Trophoblast cell (in vitro differentiated cells and primary cell): ENCODE measurements around the gene KLRC4.
"Not testable (repeated sequence)": the region's sequence is repeated elsewhere in the genome, so short reads cannot be mapped to it uniquely, and the experiment has no call there.

Source experiments
- DNase-seq, 2 donors: peaks; one replicate each; pipeline ENCODE4 v3.0.0-alpha.2; 2016
- H2AFZ ChIP-seq: 2 replicates; pipeline ENCODE4 v1.6.1; 2013; ENCODE audit warnings: low read length, moderate library complexity, mild to moderate bottlenecking; ENCODE audit not compliant: insufficient read depth, poor library complexity
- H2AK5ac ChIP-seq: 2 replicates; pipeline ENCODE4 v1.6.1; 2013; ENCODE audit warnings: mild to moderate bottlenecking, low read length
- H2BK120ac ChIP-seq: 2 replicates; pipeline ENCODE4 v1.6.1; 2013; ENCODE audit warnings: low read length, mild to moderate bottlenecking, moderate library complexity; ENCODE audit not compliant: insufficient read depth, poor library complexity
- H2BK12ac ChIP-seq: 2 replicates; pipeline ENCODE4 v1.6.1; 2013; ENCODE audit warnings: mild to moderate bottlenecking, low read length, moderate library complexity
- H2BK5ac ChIP-seq: 2 replicates; pipeline ENCODE4 v1.6.1; 2013; ENCODE audit warnings: low read length, low read depth, moderate library complexity, mild to moderate bottlenecking; ENCODE audit not compliant: poor library complexity
- H3K14ac ChIP-seq: 2 replicates; pipeline ENCODE4 v1.6.1; 2013; ENCODE audit warnings: mild to moderate bottlenecking, low read length
- H3K18ac ChIP-seq: 2 replicates; pipeline ENCODE4 v1.6.1; 2013; ENCODE audit warnings: mild to moderate bottlenecking, low read length
- H3K23ac ChIP-seq: 2 replicates; pipeline ENCODE4 v1.6.1; 2013; ENCODE audit warnings: low read length
- H3K27ac ChIP-seq: 2 replicates; pipeline ENCODE4 v1.5.1; 2013; ENCODE audit warnings: low read depth, mild to moderate bottlenecking, inconsistent platforms, low read length, moderate library complexity
- H3K27me3 ChIP-seq: 2 replicates; pipeline ENCODE4 v1.6.1; 2013; ENCODE audit warnings: inconsistent platforms, mild to moderate bottlenecking, low read length, moderate library complexity; ENCODE audit not compliant: insufficient read depth
- H3K36me3 ChIP-seq, 2 experiments: 1 replicate in 1 of 2; 2 replicates in 1 of 2; pipeline ENCODE4 v1.6.1; 2013; ENCODE audit warnings: low read length in 2 of 2, mild to moderate bottlenecking in 2 of 2, moderate library complexity in 1 of 2; ENCODE audit not compliant: insufficient read depth in 2 of 2, control insufficient read depth in 1 of 2
- H3K4ac ChIP-seq: 2 replicates; pipeline ENCODE4 v1.6.1; 2013; ENCODE audit warnings: low read depth, mild to moderate bottlenecking, low read length, moderate library complexity
- H3K4me1 ChIP-seq, 2 experiments: 1 replicate in 1 of 2; 2 replicates in 1 of 2; pipeline ENCODE4 v1.6.1; 2013; ENCODE audit warnings: low read length in 2 of 2, mild to moderate bottlenecking in 2 of 2, moderate library complexity in 1 of 2; ENCODE audit not compliant: insufficient read depth in 2 of 2, control insufficient read depth in 1 of 2
- H3K4me2 ChIP-seq: 2 replicates; pipeline ENCODE4 v1.6.1; 2013; ENCODE audit warnings: inconsistent platforms, mild to moderate bottlenecking, low read length, moderate library complexity
- H3K4me3 ChIP-seq: 2 replicates; pipeline ENCODE4 v1.5.1; 2013; ENCODE audit warnings: mild to moderate bottlenecking, low read depth, low read length, inconsistent platforms
- H3K79me1 ChIP-seq: one replicate; pipeline ENCODE4 v1.6.1; 2013; ENCODE audit warnings: low read length
- H3K79me2 ChIP-seq: 2 replicates; pipeline ENCODE4 v1.6.1; 2013; ENCODE audit warnings: low read length, mild to moderate bottlenecking; ENCODE audit not compliant: control insufficient read depth, insufficient read depth, poor library complexity
- H3K9ac ChIP-seq: 2 replicates; pipeline ENCODE4 v1.6.1; 2013; ENCODE audit warnings: mild to moderate bottlenecking, low read length
- H3K9me3 ChIP-seq: 2 replicates; pipeline ENCODE4 v1.6.1; 2013; ENCODE audit warnings: low read depth, mild to moderate bottlenecking, control low read depth, inconsistent platforms, low read length; ENCODE audit not compliant: insufficient read depth
- H4K12ac ChIP-seq: 2 replicates; pipeline ENCODE4 v1.6.1; 2013; ENCODE audit warnings: low read depth, mild to moderate bottlenecking, low read length, moderate library complexity
- H4K8ac ChIP-seq: 2 replicates; pipeline ENCODE4 v1.6.1; 2013; ENCODE audit warnings: low read depth, mild to moderate bottlenecking, low read length, moderate library complexity
- H4K91ac ChIP-seq: one replicate; pipeline ENCODE4 v1.6.1; 2013; ENCODE audit warnings: low read depth, mild to moderate bottlenecking, low read length, moderate library complexity
- WGBS: extraction: QIAGEN DNeasy Blood & Tissue Kit; methylation state at CpG from one replicate; pipeline ENCODE4 v1.1.7; 2013; ENCODE audit warnings: missing lambda C conversion rate; ENCODE audit not compliant: insufficient read length, insufficient coverage; ENCODE audit errors: extremely low coverage; 5-methylcytosine and 5-hydroxymethylcytosine counted together

Gene KLRC4

DNA sequence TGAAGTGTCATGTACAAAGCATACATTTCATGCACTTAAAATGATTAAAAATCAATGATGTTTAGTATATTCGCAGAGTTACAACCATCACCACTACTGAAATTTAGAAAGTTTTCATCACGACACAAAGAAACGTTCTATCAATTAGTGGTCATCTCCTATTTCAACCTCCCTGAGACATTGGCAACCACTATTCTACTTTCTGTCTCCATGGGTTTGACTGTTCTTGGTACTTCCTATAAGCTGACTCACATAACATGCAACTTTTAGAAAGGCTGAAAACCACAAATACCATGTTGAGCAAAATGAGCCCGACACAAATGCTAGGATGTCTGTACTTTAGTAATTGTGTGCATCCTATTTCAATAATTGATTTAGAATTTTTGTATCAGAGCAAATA is 21.1 kb upstream of the KLRC4 start:
- not testable (repeated sequence) for H2BK120ac ChIP-seq, H3K9me3 ChIP-seq, H3K79me2 ChIP-seq, H2AFZ ChIP-seq, H3K18ac ChIP-seq, H3K36me3 ChIP-seq, H2BK5ac ChIP-seq, H4K12ac ChIP-seq, H3K23ac ChIP-seq, DNase-seq, H3K4ac ChIP-seq, H2BK12ac ChIP-seq, H3K4me3 ChIP-seq, H4K91ac ChIP-seq, H3K9ac ChIP-seq, H2AK5ac ChIP-seq, H3K4me2 ChIP-seq, H3K27ac ChIP-seq, H3K27me3 ChIP-seq, H3K14ac ChIP-seq, H3K4me1 ChIP-seq, H4K8ac ChIP-seq, H3K79me1 ChIP-seq
- no CpG with 5 or more reads among the region's 4 CpGs for WGBS

DNA sequence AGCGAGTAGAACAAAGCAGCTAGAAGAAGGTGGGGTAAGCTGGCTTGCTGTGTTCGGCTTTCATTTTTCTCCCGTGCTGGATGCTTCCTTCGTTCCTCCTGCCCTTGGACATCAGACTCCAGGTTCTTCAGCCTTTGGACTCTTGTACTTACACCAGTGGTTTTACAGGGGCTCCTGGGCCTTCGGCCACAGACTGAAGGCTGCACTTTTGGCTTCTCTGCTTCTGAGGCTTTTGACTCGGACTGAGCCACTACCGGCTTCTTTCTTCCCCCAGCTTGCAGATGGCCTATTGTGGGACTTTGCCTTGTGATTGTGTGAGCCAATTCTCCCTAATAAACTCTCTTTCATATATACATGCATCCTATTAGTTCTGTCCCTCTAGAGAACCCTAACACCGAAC is 16.4 kb upstream of the KLRC4 start:
- not testable (repeated sequence) for H3K27ac ChIP-seq, DNase-seq, H3K9ac ChIP-seq, H2AFZ ChIP-seq, H2BK120ac ChIP-seq, H3K27me3 ChIP-seq, H4K8ac ChIP-seq, H3K4ac ChIP-seq, H3K4me2 ChIP-seq, H3K36me3 ChIP-seq, H3K18ac ChIP-seq, H3K4me1 ChIP-seq, H2BK5ac ChIP-seq, H3K23ac ChIP-seq, H3K79me2 ChIP-seq, H4K91ac ChIP-seq, H2AK5ac ChIP-seq, H3K79me1 ChIP-seq, H3K14ac ChIP-seq, H3K9me3 ChIP-seq, H3K4me3 ChIP-seq, H4K12ac ChIP-seq
- no CpG with 5 or more reads among the region's 8 CpGs for WGBS
- H2BK12ac ChIP-seq = peak overlapping the region; percentile 87

DNA sequence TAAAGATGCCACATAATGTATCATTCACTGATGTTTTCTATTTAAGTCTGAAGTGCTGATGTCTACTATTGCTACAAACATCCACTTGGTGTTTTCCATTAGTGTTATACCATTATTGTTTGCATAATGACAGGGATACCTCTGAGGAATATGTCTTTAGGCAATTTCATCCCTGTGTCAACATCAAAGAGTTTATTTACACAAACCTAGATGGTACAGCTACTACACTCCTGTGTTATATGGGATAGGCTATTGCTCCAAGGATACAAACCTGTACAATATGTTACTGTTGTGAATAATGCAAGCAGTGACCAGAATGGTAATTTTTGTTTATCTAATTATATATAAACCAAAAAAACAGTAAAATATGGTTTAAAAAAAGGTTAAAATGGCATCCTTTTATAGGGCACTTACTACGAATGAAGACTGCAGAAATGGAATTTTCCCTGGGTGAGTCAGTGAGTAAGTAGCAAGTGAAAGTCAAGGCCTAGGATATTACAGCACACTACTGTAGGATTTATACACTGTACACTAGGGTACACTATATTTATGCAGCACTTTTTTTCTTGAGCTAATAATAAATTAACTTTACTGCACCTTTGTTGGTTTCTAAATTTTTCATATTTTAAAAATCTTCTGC is 14.8 kb upstream of the KLRC4 start:
- not testable (repeated sequence) for H3K79me1 ChIP-seq, H4K91ac ChIP-seq, H3K4me3 ChIP-seq, H2BK12ac ChIP-seq, H3K9ac ChIP-seq, H3K14ac ChIP-seq, H3K4me2 ChIP-seq, H3K27me3 ChIP-seq, H3K9me3 ChIP-seq, H4K12ac ChIP-seq, H2BK120ac ChIP-seq, H3K27ac ChIP-seq, H2BK5ac ChIP-seq, H3K36me3 ChIP-seq, H3K23ac ChIP-seq, DNase-seq, H3K79me2 ChIP-seq, H3K18ac ChIP-seq, H3K4me1 ChIP-seq, H2AK5ac ChIP-seq, H3K4ac ChIP-seq, H2AFZ ChIP-seq, H4K8ac ChIP-seq
- no CpG with 5 or more reads among the region's 1 CpG for WGBS

DNA sequence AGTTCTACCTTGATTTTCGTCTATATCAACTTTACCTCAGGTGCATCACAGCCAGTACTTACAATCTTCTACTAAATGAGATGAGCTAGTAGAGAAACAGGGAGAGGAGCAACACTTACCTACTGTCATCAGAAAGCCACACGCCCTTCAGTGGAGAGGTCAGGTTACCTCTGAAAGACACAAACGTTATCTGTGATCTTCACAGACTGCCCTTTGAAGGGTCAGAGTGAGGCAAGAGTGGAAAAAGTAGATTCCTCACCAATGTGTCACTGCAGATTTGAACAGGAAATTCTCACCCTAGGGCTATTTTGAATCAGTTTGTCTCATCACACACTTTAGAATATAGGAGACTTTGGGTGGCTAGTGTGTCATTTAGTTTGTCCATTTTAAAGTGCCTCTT is 12.6 kb upstream of the KLRC4 start:
- not testable (repeated sequence) for H2BK12ac ChIP-seq, H3K9me3 ChIP-seq, H3K4me3 ChIP-seq, H4K12ac ChIP-seq, H3K18ac ChIP-seq, H3K4ac ChIP-seq, H3K9ac ChIP-seq, H3K36me3 ChIP-seq, DNase-seq, H3K23ac ChIP-seq, H4K8ac ChIP-seq, H3K27me3 ChIP-seq, H3K79me2 ChIP-seq, H2BK120ac ChIP-seq, H3K27ac ChIP-seq, H2AK5ac ChIP-seq, H3K14ac ChIP-seq, H3K79me1 ChIP-seq, H3K4me1 ChIP-seq, H4K91ac ChIP-seq, H3K4me2 ChIP-seq, H2BK5ac ChIP-seq, H2AFZ ChIP-seq
- no CpG with 5 or more reads among the region's 3 CpGs for WGBS
